CD1c-positive myeloid dendritic cell (primary cell): Measurements from ENCODE around the gene ITPK1.

ENCODE experiments used
- DNase-seq: peaks from one replicate; pipeline ENCODE4 v3.0.0-alpha.2; 2016; ENCODE audit errors: extremely low spot score

The ITPK1 gene

GRCh38 chr14:92990456-92991430, 125.0 kb downstream of the ITPK1 start:
- DNase-seq = peak; percentile 88

DNA sequence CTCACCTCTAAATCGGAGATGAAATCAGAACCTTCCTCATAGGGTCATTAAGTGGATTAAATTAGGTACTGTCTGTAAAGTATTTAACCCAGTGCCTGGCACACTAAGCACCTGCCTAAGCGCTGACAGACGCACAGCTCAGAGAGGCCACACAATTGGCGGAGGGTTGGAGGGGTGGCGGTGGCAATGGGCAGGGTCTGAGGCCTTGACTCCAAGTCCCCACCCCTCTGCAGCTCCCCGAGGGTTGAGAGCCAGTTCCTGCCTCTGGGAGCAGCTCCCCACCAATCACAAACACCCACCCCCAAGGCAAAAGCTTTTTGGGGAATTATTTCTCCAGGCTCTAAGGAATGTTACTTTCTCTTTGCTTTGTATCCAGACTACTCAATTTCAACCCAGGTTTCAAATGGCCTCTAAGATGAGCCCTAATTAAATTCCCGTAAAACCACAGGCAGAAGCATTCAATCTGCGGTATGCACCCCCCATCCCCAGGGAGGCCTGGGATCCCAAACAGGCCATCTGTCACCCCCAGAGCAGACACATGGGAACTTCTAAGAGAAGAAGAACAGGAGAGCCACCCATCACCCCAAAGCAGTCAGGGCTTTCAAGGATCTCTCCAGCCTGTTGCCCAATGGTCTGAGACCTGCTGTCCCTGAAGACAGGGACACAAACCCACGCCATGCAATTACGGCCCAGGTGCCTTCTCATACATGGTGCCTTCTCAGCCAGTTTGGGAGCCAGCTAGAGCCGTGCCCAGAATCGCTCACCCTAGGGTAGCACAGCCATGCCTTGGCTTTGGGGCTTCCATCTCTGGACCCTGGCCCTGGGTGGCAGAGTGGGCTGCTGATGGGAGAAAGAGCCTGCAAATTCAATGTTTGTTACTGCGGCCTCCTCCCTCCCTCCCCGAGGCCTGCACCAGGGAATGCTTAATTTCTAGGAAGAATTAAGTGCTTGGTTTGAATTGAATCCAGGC, 126.7 kb downstream of the ITPK1 start:
- DNase-seq = no peak

DNA sequence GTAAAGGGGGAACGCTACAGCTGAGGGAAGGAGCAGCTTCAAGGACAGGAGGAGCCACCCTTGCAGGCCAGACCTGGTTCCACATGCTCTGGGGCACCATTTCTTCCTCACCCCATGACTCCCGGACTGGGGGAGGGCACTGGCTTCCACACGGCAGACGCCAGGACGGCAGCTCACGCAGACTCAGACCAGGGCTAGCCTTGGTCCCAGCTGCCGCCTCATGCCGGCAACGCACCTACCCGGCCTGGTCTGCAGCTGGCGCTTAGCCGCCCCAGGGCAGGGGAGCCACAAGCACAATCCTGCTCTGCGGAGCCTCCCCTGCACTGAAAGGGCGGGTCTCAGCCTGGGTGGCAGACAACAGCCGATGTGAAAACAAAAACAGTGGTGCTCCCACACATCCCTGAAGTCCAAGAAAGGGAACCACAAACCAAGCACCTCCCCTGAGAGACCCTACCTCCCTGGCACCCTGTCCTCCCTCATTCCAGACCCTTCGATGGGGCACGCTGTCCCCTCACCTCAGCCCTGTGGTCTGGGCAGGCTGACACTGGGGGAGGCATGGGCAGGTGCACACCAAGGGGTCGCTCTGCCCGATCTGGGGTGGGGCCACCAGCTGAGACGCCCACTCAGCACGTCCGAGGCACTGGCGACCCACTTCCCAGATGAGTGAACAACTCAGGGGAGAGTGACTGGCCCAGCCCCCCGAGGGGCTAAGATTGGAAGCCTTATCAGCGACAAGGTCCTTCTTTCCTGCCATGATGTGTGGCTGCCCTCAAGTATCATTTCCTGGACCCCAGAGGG, 127.8 kb downstream of the ITPK1 start:
- no peak for DNase-seq

GRCh38 chr14:92987148-92987570, 128.6 kb downstream of the ITPK1 start:
- no peak for DNase-seq

DNA sequence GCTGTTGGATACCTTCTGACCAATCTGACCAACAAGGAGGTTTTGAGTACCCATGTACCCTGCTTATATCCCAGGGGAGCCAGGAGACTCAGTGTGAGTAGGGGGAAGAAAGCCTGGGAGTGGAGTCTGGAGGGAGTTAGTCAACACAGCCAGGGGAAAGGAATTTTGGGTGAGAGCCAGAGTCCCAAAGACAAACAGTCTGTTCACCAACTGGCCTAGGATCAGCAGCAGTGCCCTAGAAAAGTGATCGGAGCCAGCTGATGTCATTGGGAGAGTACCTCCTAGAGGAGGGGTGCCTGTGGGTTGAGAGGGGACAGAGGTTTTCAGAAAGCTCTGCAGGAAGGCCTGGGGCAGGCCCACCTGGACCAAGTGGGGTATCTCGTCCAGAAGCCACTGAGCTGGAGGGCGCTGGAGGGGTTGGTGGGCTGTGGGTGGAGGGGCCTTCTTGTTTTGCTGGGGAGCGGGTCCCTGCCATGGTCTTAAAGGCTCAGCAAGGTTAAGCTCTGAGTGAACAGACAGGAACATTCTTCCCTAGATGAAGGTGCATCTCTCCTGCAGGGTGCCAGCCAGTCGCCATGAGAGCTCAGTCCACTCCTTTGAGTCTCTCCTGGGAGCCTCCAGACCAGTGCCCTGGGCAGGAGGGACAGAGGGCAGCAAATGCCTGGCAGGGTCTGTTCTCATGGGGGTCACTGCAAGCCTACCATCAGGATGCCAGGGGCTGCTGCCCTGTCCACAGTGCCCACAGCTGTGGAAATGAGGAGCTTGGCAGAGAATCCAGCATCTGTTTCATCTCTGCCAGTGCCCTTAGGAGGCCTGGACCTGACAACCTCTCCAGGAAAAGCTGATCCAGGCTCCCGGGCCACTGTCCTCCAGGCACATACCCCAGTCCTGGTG, 129.2 kb downstream of the ITPK1 start:
- no peak for DNase-seq

DNA sequence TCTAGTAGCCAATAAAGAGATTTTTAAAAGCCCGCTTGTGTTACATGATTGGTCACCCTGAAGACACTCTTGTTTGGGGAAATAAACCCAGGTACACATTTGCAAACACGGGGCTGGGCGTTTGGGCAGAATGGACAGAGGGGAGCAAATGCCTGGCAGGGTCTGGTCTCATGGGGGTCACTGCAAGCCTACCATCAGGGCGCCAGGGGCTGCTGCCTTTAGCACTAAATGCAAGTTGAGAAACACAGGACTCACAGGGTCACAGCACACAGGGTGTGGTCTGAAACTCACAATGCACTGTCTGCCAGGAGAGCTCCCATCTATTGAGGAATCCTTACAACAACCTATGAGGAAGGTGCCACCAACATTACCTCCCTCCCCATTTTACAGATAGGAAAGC, 130.2 kb downstream of the ITPK1 start:
- DNase-seq = no peak

GRCh38 chr14:92984896-92985295, 130.8 kb downstream of the ITPK1 start:
- DNase-seq = no peak

GRCh38 chr14:92984082-92984788, 131.5 kb downstream of the ITPK1 start:
- no peak for DNase-seq

DNA sequence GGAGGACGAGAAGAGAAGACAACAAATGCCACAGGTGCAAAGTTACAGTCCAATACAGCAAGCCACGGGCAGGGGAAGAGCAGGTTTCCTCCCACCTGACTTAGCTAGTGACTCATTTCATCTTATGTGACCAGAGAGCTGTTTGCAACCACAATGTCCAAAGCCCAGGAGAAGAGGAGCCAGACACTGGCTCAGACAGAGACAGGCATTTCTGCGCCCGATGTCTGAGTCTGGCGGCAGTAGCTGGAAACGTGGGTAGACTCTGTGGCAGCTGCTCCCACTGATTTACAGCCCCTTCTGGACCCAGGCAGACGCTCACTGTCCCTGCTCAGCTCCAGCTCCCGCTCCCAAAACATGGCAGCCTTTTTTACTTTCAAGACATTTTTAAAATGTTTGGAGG, 132.8 kb downstream of the ITPK1 start:
- DNase-seq = no peak

- DNase-seq = no peak
Observed at GRCh38 chr14:92981726-92982125, 134.0 kb downstream of the ITPK1 start.

GRCh38 chr14:92980866-92981265, 134.9 kb downstream of the ITPK1 start:
- DNase-seq = no peak

DNA sequence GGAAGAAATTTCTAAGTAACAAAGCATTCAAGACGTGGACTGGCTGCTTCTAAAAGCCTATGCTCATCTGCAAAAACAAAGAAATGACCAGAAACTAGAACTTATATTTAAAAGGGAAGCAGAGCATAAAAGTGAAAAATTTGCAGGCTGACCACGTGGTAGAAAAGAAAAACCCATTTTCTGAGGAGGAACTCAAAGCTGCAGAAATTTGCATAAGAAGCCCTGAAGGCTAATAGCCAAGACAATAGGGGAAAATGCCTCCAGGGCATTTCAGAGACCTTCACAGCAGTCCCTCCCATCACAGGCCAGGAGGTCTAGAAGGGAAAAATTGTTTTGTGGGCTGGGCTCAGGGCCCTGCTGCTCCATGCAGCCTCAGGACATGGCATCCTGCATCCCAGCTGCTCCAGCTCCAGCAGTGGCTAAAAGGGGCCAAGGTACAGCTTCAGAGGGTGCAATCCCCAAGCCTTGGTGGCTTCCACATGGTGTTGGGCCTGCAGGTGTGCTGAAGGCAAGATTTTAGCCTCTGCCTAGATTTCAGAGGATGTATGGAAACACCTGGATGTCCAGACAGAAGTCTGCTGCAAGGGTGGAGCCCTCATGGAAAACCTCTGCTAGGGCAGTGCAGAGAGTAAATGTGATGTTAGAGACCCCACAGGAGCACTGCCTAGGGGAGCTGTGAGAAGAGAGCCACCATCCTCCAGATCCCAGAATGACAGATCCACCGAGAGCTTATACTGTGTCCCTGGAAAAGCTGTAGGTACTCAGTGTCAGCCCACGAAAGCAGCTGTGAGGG, 137.3 kb downstream of the ITPK1 start:
- DNase-seq = peak; percentile 61

DNA sequence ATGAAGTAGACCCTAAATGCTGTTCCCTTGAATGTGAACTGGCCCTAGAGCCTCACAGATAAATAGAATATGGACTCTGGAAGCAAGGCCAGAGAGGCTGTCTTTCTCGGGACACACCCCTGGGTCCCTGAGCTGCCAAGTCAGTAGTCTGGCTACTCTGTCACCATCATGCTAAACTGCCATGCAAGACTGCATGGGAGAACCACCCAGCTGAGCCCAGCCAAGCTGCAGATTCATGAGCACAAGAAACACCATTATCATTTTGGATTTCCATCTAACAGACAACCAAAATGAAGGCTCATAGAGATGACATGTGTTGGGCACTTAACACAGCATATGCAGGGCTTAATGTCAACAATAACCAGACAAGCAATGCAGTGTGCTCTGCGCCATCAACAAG, 139.5 kb downstream of the ITPK1 start:
- DNase-seq = no peak

- peak; percentile 31 for DNase-seq
Observed at GRCh38 chr14:92974541-92975345, 141.0 kb downstream of the ITPK1 start.

GRCh38 chr14:92973798-92974372, 141.8 kb downstream of the ITPK1 start:
- DNase-seq = no peak

- peak; percentile 81 for DNase-seq
Observed at GRCh38 chr14:92973261-92973797, 142.4 kb downstream of the ITPK1 start.

- no peak for DNase-seq
Observed at GRCh38 chr14:92971601-92972180, 144.0 kb downstream of the ITPK1 start.
